ENCODE results near the gene MDM4. TPM values are rescaled to one million over a fixed set of nuclear protein-coding genes. Genes with fewer than 3 reads are reported as not detected.
A peak's percentile ranks its signal among the peaks of the same experiment; 100 is the strongest.

The MDM4 gene
- total and polyA plus RNA-seq, 2 donors (not counting 1 experiment from before 2014, with no cell fraction given) = 23.6 to 41.0 TPM

- Histone ChIP-seq H3K9me3 (ENCODE audit: control insufficient read depth, insufficient read depth, low read depth, low read length) (no peaks in the 10 kb centered on the region), H3K4me1 (ENCODE audit: control insufficient read depth, extremely low read depth, insufficient read depth, low read length) (peaks cover 3% of the 10 kb centered on the region), H3K27ac (ENCODE audit: insufficient read depth, low read length) (no peak overlapping the region), H2AFZ (ENCODE audit: low read length) (no peak overlapping the region), H3K4me2 (ENCODE audit: extremely low read depth, insufficient read depth, low read length) (no peak overlapping the region), H4K20me1 (ENCODE audit: control insufficient read depth, extremely low read depth, insufficient read depth, low read length) (no peaks in the 10 kb centered on the region), H3K79me2 (ENCODE audit: control insufficient read depth, insufficient read depth, low read length) (no peaks in the 10 kb centered on the region), H3K36me3 (ENCODE audit: control insufficient read depth, insufficient read depth, low read length) (no peaks in the 10 kb centered on the region), H3K4me3 (replicated peaks in 1 of 4; ENCODE audit: control extremely low read depth in 1 of 4, insufficient read depth in 1 of 4, low read depth in 3 of 4, low read length in 4 of 4) (no peak overlapping the region), H3K9ac (ENCODE audit: insufficient read depth, low read length) (no peak overlapping the region), H3K27me3 (ENCODE audit: control insufficient read depth, insufficient read depth, low read length) (peaks cover 33% of the 10 kb centered on the region)
- DNase-seq (ENCODE audit: low read depth in 2 of 2) = no peak
- TF ChIP-seq CTCF (conservative IDR thresholded peaks at IDR 0.05 in 1 of 2, IDR thresholded peaks at IDR 0.05 in 1 of 2; ENCODE audit: low read depth in 1 of 2, low read length in 2 of 2) (no peak), EZH2 (IDR thresholded peaks at IDR 0.05; ENCODE audit: low read length, missing control alignments) (no peak)
Measured at GRCh38 chr1:204491655-204492054, 24.6 kb upstream of the MDM4 start.

GRCh38 chr1:204493145-204493983, 22.8 kb upstream of the MDM4 start:
- Histone ChIP-seq H3K79me2 (ENCODE audit: control insufficient read depth, insufficient read depth, low read length) (no peaks in the 10 kb centered on the region), H3K9ac (ENCODE audit: insufficient read depth, low read length) (no peak overlapping the region), H3K36me3 (ENCODE audit: control insufficient read depth, insufficient read depth, low read length) (no peaks in the 10 kb centered on the region), H3K4me3 (replicated peaks in 1 of 4; ENCODE audit: control extremely low read depth in 1 of 4, insufficient read depth in 1 of 4, low read depth in 3 of 4, low read length in 4 of 4) (peak overlapping the region; percentile 78 to 82 (median 79)), H3K4me2 (ENCODE audit: extremely low read depth, insufficient read depth, low read length) (peak overlapping the region; percentile 93), H4K20me1 (ENCODE audit: control insufficient read depth, extremely low read depth, insufficient read depth, low read length) (no peaks in the 10 kb centered on the region), H3K27ac (ENCODE audit: insufficient read depth, low read length) (no peak overlapping the region), H3K27me3 (ENCODE audit: control insufficient read depth, insufficient read depth, low read length) (peaks cover 44% of the 10 kb centered on the region), H2AFZ (ENCODE audit: low read length) (peak overlapping the region; percentile 34), H3K4me1 (ENCODE audit: control insufficient read depth, extremely low read depth, insufficient read depth, low read length) (peaks cover 3% of the 10 kb centered on the region), H3K9me3 (ENCODE audit: control insufficient read depth, insufficient read depth, low read depth, low read length) (no peaks in the 10 kb centered on the region)
- peak; percentile 80 to 93 for DNase-seq (ENCODE audit: low read depth in 2 of 2)
- TF ChIP-seq CTCF (conservative IDR thresholded peaks at IDR 0.05 in 1 of 2, IDR thresholded peaks at IDR 0.05 in 1 of 2; ENCODE audit: low read depth in 1 of 2, low read length in 2 of 2) (no peak), EZH2 (IDR thresholded peaks at IDR 0.05; ENCODE audit: low read length, missing control alignments) (no peak)

GRCh38 chr1:204493984-204494280, 22.3 kb upstream of the MDM4 start:
- DNase-seq (ENCODE audit: low read depth in 2 of 2) = peak in 1 of 2 donors; percentile 56
- peaks cover 3% of the 10 kb centered on the region for H3K4me1 ChIP-seq (ENCODE audit: control insufficient read depth, extremely low read depth, insufficient read depth, low read length)
- peak overlapping the region; percentile 38 for H3K27ac ChIP-seq (ENCODE audit: insufficient read depth, low read length)
- no peaks in the 10 kb centered on the region for H4K20me1 ChIP-seq (ENCODE audit: control insufficient read depth, extremely low read depth, insufficient read depth, low read length)
- H3K79me2 ChIP-seq (ENCODE audit: control insufficient read depth, insufficient read depth, low read length) = no peaks in the 10 kb centered on the region
- H3K4me2 ChIP-seq (ENCODE audit: extremely low read depth, insufficient read depth, low read length) = peak overlapping the region; percentile 93
- H3K4me3 ChIP-seq (replicated peaks in 1 of 4; ENCODE audit: control extremely low read depth in 1 of 4, insufficient read depth in 1 of 4, low read depth in 3 of 4, low read length in 4 of 4) = peak overlapping the region; percentile 78 to 82 (median 79)
- H3K27me3 ChIP-seq (ENCODE audit: control insufficient read depth, insufficient read depth, low read length) = peaks cover 41% of the 10 kb centered on the region
- H2AFZ ChIP-seq (ENCODE audit: low read length) = peak overlapping the region; percentile 95
- no peaks in the 10 kb centered on the region for H3K9me3 ChIP-seq (ENCODE audit: control insufficient read depth, insufficient read depth, low read depth, low read length)
- H3K9ac ChIP-seq (ENCODE audit: insufficient read depth, low read length) = peak overlapping the region; percentile 46
- no peaks in the 10 kb centered on the region for H3K36me3 ChIP-seq (ENCODE audit: control insufficient read depth, insufficient read depth, low read length)
- no peak for TF ChIP-seq EZH2 (IDR thresholded peaks at IDR 0.05; ENCODE audit: low read length, missing control alignments)
- no peak for TF ChIP-seq CTCF (conservative IDR thresholded peaks at IDR 0.05 in 1 of 2, IDR thresholded peaks at IDR 0.05 in 1 of 2; ENCODE audit: low read depth in 1 of 2, low read length in 2 of 2)

Measured in fibroblast of lung (primary cell).